HG02870 (cell line): Measurements from ENCODE around the gene SNU13.
"Not testable (repeated sequence)": the region's sequence is repeated elsewhere in the genome, so short reads cannot be mapped to it uniquely, and the experiment has no call there.

Source experiments
- ATAC-seq: cut with Tn5 transposase; IDR thresholded peaks from one replicate; pipeline ENCODE4 v1.9.1; 2021; ENCODE audit warnings: mild to moderate bottlenecking, moderate library complexity; ENCODE audit not compliant: unreplicated experiment

The SNU13 gene

DNA sequence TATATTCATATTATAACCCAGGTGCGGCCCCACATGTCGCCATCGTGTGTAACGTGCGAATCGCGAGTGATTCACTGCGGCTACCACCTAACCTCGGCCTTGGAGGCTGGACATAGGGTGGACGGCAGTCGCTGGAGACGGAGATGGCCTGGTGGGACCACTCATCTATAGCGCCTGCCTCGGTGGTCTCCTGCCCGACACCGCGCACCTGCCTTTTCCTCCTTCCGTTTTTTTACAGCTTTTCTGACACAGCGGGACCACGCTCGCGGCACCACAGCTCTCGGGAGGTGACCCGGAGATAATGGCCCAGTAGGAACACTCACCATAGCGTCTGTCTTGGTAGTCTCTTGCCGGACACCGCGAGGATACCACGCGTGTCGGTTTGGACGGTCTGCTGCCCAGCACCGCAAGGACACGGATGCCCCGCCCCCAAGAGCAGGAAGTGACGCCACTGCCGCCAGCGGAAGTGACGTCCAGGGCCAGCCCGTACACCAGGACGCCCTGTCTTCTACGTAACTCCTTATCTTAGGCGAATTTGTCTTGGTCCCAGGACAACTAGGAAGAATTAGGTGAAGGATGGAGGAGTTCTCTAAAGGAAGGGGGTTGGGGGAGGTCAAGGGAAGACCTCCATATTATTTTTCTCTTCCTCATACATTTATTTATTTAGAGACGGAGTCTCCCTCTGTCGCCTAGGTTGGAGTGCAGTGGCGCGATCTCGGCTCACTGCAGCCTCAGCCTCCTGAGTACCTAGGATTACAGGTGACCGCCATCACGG lies 6.4 kb downstream of the SNU13 start:
- no peak for ATAC-seq

DNA sequence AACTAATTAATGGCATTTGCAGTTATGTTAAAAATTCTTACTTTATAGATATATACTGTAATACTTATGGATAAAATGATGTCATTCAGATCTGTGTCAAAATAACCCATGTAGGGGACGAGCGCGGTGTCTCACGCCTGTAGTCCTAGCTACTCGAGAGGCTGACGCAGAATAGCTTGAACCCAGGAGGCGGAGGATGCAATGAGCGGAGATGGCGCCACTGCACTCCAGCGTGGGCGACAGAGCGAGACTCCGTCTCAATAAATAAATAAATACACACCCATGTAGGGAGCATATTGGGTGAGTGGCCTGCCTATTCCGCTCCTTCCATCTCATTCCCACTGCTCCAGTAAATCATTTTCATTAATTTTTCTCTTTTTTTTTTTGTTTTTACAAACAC lies 7.1 kb downstream of the SNU13 start:
- ATAC-seq = no peak

DNA sequence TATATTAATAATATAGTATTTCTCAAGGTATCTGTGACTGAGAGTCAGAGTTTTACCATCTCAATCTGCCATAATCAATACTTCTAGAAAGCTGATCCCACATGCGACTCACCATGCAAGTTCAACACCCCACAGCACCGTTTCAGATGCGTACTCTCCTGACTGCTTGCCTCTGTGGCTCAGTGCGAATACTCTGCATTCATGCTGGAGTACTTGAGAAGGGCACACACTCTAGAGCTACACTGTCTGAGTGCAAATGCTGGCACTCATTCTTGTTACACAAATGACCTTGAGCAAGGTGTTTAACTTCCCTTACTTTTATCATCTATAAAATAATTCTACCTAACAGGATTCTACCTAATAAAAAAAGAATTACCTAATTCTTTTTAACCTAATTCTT lies 12.5 kb downstream of the SNU13 start:
- no peak for ATAC-seq

DNA sequence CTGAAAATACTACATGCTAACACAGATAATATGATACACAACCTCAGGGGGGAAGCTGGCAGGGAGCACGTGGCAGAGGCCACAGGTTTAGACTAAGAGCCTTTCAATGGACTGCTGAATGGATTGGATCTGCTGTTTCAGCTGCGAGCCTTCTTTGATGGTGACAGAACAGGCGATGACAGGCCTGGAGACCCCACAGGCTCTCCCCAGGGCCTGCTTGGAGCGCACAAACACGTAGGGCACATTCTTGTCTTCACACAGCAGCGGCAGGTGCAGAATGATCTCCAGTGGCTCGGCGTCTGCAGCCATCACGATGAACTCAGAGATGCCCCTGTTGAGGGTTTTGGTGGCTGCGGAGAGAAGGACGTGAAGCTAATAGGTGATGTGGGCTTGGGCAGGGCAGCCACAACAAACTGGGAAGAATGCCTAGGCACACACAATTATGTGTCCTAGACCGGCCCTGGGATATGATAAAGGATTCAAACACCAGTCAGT lies 13.8 kb downstream of the SNU13 start:
- no peak for ATAC-seq

DNA sequence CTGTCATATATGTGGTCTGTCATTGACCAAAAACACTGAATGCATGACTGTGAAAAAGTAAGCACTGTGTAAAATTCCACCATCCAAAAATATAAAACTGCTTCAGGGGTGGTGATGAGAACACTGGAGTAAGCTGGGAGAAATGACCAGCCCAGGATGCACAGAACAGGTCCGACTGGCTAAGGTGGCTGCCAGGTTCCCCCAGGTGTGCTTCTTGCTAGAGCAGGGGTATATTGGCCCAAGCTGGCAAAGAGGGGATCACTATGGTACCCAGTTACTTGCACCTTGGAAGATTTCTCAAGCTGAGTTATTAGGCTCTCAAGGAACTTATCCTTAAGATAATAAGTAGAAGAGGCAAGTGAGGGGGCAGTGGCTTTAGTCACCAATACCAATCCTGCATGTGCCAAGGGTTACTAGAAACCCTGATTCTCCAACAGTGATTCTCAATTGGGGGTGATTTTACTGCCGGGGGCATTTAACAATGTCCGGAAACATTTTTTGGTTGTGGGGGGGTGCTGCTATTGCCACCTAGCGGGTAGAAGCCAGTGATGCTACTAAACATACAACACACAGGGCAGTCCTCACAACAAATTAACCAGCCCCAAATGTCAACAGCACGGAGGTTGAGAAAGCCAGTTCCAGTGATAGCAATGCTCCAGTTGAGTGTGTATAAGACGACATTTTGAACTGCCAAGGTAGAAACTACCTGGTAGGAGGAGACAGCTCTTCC lies 15.7 kb downstream of the SNU13 start:
- ATAC-seq = no peak

DNA sequence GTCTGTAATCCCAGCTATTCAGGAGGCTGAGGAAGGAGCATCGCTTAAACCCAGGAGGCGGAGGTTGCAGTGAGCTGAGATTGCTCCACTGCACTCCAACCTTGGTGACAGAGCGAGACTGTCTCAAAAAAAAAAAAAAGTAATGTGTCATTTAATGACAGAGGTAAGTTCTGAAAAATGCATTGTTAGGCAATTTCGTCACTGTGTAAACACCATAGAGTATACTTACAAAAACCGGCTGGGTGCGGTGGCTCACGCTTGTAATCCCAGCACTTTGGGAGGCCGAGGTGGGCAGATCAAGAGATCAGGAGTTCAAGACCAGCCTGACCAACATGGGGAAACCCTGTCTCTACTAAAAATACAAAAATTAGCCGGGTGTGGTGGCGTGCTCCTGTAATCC lies 16.6 kb downstream of the SNU13 start:
- ATAC-seq = not testable (repeated sequence)

DNA sequence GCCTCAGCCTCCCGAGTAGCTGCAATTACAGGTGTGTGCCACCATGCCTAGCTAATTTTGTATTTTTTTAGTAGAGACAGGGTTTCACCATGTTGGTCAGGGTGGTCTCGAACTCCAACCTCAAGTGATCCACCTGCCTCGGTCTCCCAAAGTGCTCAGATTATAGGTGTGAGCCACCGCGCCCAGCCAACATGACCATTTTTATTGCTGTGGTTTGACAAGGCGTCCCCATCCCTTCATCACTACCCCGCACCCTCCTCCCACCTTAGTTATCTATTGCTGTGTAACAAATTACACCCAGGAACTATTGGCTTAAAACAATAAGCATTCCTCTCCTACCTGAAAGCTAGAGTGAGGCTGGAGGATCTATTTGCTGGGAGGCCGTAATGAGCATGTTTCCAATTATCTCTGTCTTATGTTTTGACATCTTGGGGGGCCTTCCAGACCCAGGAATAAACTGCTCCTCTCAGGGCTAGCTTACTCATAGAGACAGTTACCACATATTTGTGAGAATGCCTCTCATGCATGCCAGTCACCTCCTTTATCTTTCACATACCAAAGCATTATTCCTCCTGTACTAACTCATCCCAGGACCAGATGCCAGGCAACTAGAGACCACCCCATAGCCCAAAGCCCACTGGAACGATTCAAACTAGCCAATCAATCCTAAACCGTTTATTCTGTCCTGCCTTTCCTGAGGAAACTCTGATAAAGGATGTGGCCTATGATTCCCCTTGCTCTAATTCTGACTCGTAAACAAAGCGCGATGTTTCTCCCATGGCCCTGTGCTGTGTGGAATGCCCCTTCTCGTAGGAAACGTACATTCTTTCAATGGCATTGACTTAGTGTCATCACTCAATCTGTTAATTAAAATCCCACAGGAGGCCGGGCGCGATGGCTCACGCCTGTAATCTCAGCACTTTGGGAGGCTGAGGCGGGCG lies 19.4 kb downstream of the SNU13 start:
- ATAC-seq = no peak

DNA sequence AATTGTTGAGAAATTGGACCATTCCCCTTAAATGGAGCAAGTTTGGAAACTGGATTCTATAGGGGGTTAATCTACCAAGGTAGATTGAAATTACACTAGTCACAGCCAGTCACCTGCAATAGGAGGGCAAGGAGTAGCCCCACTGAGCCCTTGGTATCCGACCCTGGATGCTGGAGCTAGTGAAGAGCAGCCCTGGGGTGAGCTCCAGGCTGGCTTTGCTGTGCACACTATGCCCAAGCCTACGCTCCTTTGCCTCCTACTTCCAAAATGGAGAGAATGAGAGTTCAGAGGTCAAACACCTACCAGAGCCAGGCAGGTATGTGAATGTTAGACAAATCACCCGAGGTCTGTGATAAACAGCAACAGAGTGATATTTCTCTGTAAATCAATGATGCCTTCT lies 23.7 kb downstream of the SNU13 start:
- no peak for ATAC-seq

DNA sequence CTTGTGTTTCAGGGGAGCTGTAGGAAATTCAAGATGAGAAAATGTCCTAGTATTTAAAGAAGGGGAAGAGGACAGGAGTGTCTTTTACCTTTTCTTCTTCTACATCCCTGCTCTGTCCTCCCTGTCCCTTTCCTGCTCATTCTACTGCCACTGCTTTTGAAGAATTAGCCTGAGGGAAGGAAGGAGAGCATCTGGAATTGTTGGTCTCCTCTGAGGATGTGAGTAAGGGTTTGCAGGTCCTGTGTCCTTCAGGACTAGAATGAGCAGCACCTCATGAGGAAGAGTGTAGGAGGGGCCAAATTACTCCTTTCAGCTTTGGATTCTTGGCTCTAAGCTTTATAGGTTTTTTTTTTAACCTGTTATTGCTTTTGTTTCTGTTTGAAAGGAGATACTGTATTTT lies 24.2 kb downstream of the SNU13 start:
- ATAC-seq = no peak

DNA sequence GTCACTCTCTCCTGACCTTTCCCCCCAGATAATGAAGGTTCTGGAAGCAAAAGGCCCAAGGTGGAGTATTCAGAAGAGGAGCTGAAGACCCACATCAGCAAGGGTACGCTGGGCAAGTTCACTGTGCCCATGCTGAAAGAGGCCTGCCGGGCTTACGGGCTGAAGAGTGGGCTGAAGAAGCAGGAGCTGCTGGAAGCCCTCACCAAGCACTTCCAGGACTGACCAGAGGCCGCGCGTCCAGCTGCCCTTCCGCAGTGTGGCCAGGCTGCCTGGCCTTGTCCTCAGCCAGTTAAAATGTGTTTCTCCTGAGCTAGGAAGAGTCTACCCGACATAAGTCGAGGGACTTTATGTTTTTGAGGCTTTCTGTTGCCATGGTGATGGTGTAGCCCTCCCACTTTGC lies 25.1 kb downstream of the SNU13 start:
- ATAC-seq = not testable (repeated sequence)

DNA sequence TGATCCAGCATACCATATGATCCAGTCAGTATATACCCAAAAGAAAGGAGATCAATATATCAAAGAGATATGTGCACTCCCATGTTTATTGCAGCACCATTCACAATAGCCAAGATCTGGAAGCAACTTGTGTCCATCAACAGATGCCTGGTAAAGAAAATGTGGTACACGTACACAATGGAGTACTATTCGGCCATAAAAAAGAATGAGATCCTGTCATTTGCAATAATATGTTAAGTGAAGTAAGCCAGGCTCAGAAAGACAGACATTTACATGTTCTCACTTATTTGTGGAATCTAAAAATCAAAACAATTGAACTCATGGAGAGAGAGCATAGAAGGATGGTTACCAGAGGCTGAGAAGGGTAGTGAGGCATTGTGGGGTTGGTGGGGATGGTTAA lies 27.0 kb downstream of the SNU13 start:
- no peak for ATAC-seq

DNA sequence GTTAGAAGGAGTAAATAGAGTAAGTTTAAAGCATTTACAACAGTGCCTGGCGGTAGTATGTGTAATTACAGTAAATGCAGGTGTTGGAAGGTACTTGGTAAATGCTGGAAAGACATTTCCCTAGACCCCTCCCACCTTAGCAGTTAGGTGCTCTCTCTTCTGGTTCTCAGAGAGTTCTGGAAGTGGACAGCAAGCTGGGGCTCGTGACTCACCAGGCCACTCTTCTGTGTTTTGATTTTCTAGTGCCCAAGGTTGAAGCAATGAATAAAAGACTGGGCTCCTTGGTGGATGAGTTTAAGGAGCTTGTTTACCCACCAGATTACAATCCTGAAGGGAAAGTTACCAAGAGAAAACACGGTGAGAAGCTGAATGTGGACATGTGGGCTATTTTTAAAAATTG lies 27.6 kb downstream of the SNU13 start:
- ATAC-seq = no peak

DNA sequence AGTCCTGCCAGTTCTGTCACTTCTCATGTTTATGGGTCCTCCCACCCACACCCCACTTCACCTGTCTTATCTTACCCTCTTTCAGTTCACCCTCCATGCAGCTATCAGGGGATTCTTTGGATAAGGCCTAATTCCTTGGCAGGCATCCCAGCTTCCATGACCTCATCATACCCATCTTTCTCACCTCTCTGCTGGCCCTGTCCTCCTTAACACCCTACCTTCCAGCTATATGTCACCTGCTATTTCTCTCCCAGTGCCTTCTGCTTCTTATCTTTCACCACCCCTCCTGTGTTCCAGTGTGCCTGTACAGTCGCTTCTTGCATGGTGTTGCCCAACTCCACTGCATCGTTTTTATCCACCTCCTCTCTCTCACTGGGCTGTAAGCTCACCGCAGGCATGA lies 28.3 kb downstream of the SNU13 start:
- no peak for ATAC-seq

DNA sequence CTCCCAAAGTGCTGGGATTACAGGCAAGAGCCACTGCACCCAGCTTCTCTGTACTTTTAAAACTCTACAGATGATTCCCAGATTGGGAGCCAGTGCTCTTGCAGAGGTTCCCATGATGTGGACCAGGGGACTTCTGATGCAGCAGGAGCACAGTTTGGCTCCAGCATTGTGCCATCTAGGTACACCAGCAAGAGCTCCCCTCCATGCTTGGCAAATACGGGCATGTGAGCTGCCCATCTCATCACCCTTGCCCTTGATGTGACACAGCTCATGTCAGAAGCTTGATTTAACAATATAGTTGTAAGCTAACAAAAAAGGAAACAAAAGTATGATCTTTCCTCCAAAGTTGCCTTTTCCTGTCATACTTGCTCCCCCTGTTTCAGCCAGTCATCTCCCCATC lies 28.7 kb downstream of the SNU13 start:
- ATAC-seq = no peak

DNA sequence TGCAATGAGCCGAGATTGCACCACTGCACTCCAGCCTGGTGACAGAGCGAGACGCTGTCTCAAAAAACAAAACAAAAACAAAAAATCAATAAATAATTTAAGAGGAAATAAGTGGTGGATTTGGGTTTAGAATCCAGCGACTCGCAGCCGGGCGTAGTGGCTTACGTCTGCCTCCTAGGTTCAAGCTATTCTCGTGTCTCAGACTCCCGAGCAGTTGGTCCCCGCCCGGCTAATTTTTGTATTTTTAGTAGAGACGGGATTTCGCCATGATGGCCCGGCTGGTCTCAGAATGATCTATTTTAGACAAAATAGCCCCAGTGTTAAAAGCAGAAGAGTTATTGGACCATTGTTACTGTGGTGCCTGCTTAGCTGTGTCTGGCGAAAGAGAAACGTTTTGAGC lies 29.8 kb downstream of the SNU13 start:
- no peak for ATAC-seq

DNA sequence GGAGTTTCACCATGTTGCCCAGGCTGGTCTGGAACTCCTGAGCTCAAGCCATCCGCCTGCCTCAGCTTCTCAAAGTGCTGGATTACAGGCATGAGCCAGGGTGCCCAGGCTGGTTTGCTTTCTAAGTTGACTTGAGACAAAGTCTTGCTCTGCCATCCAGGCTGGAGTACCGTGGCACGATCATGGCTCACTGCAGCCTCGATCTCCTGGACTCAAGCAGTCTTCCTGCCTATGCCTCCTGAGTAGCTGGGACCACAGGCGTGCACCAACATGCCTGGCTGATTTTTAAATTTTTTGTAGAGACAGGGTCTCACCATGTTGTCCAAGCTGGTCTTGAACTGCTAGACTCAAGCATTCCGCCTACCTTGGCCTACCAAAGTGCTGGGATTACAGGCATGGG lies 31.0 kb downstream of the SNU13 start:
- ATAC-seq = no peak

DNA sequence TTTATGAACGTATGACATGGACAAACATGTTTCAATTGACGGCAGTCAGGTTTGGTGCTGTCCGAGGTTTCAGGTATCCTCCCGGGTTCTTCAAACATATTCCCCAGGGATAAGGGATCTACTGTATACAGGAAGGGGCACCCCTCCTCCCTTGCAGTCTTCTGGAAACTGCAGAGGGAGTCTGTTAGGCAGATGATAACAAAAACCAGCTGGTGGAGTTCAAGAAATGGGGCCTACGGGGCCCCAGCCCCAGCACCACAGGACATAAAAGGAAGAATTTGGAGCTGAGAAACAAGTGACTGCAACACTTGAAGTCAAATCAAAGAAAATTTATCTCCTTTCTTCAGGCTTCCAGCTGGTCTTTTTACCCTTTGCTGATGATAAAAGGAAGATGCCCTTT lies 32.1 kb downstream of the SNU13 start:
- no peak for ATAC-seq

DNA sequence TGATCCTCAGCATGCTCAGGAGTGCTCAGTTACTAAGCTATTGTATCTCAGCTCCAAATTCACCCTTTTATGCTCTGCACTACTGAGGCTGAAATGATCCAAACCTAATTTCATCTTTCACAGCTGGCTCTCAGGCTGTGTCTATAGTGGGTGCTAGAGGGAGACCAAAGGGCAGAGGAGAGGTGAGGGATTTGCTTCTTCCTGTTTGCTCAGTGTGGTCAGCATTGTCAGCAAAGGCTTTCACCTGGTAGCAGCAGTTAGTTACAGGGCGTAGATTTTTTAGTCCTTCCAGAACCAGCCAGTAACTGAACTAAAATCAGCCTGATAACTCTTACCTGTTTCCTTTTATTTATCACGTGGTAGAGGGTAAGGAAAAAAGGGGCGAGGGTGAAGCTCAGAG lies 34.3 kb downstream of the SNU13 start:
- ATAC-seq = no peak

DNA sequence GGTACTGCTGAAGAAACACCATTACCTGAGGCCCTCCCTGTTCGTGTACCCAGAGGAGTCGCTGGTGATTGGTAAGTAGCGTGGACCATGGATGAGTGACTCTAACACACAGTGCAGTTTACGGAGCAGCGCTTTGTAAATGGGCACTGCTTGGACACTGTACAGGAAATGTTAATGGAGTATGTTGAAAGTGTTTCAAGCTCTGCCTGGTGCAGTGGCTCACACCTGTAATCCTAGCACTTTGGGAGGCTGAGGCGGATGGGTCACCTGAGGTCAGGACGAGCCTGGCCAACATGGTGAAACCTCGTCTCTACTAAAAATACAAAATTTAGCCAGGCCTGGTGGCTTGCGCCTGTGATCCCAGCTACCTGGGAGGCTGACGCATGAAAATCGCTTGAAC lies 37.8 kb downstream of the SNU13 start:
- no peak for ATAC-seq

DNA sequence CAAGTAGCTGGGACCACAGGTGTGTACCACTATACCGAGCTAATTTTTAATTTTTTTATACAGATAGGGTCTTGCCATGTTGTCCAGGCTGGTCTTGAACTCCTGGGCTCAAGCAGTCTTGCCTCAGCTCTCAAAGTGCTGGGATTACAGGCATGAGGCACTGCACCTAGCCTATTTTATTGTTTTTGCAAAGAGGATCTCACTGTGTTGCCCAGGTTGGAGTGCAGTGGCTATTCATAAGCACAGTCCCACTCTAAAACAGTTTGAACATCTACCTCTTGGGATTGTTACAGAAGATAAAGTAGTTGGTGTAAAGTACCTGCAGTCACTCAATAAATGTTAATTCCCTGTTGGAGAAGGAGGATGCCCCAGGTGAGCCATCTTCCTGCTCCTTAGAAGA lies 38.4 kb downstream of the SNU13 start:
- ATAC-seq = no peak

DNA sequence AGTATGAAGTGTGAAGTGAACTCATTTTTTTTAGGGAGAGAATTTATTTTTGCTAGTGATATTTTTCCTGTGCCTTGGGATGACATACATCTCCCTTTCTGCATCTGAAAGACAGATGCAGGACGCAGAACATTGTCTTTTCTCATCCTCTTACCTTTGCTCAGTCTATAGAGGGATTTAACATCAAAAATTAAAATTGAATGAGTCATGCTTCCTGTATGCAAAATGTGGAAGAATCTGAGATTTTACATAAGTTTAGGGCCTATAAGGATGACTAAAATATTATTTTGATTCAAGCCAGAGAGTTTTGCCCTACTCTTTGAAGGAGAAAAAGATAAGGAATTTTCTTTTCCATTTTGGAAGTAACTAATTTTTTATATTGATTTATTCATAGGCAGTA lies 40.2 kb downstream of the SNU13 start:
- ATAC-seq = no peak
